Spleen (tissue), 7 donors: ENCODE data around the gene NKIRAS1.

ENCODE experiments used
- POLR2A ChIP-seq, 3 donors: fragments of 450-650 bp; IDR thresholded peaks; one replicate each; pipeline ENCODE4 v1.5.1; 2017; ENCODE audit warnings: antibody characterized with exemption in 3 of 3, mild to moderate bottlenecking in 1 of 3
- TF ChIP-seq, protein P1 (sequence below), 11 experiments: fragments of 200-600 bp in 7 of 11; fragments of 450-650 bp in 4 of 11; sonication (generic) in 4 of 11; IDR thresholded peaks in 8 of 11; conservative IDR thresholded peaks in 3 of 11; 1 replicate in 7 of 11; 2 replicates in 4 of 11; pipeline versions ENCODE4 v1.4.0 to v1.8.0; 2016 to 2021; ENCODE audit warnings: antibody characterized with exemption in 11 of 11, inconsistent platforms in 4 of 11, mild to moderate bottlenecking in 1 of 11
- donor health status: DM: no; HTN: no; CAD: no; lungs with moderate emphysema.
- donor health status: DM: no; HTN: no; CAD: no.
- donor health status: DM: no; HTN: no; CAD: no.

DNA sequence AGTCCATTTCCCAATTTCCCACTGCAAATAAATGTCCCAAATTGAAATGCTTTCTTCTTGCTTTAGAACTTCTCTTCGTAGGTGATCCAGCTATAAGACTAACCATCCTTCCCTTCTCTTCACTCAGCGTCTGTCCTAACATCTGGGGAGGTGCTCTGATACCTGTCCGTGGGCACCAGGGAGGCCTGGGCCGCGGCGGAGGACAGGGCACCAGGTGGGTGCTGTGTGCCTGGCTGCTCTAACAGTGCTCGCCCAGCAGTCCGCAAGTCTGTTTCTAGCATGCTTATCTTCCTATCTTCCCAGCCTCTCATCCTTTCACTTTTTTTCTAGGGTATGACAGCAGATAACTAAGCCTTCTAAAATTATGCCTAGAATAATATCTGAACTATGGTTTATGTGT is 37.3 kb downstream of the NKIRAS1 start:
- TF ChIP-seq POLR2A (IDR thresholded peaks at IDR 0.05) = no peak
- TF ChIP-seq, protein P1, sequence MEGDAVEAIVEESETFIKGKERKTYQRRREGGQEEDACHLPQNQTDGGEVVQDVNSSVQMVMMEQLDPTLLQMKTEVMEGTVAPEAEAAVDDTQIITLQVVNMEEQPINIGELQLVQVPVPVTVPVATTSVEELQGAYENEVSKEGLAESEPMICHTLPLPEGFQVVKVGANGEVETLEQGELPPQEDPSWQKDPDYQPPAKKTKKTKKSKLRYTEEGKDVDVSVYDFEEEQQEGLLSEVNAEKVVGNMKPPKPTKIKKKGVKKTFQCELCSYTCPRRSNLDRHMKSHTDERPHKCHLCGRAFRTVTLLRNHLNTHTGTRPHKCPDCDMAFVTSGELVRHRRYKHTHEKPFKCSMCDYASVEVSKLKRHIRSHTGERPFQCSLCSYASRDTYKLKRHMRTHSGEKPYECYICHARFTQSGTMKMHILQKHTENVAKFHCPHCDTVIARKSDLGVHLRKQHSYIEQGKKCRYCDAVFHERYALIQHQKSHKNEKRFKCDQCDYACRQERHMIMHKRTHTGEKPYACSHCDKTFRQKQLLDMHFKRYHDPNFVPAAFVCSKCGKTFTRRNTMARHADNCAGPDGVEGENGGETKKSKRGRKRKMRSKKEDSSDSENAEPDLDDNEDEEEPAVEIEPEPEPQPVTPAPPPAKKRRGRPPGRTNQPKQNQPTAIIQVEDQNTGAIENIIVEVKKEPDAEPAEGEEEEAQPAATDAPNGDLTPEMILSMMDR (IDR thresholded peaks at IDR 0.05 in 8 of 11, conservative IDR thresholded peaks at IDR 0.05 in 3 of 11) = no peak
